Kidney (tissue), 14 donors: Measurements from ENCODE around the gene CAMK1D. TPM values are rescaled to one million over a fixed set of nuclear protein-coding genes. Genes with fewer than 3 reads are reported as not detected.

Experiments used
- DNase-seq, 5 donors: peaks; one replicate each; pipeline ENCODE4 v3.0.0-alpha.2; 2013 to 2020
- FAIRE-seq: peaks from 2 replicates; lab custom pipeline; 2012; peaks lifted over from hg19 to GRCh38; lab: Jason Lieb, UNC
- H3K27ac ChIP-seq, 2 donors: one replicate each; pipeline ENCODE4 v1.7.0; 2013; ENCODE audit warnings: low read depth in 2 of 2, low read length in 2 of 2, inconsistent platforms in 1 of 2
- H3K27me3 ChIP-seq: one replicate; pipeline ENCODE4 v1.7.1; 2013; ENCODE audit warnings: low read length, inconsistent platforms; ENCODE audit not compliant: control insufficient read depth, insufficient read depth
- H3K36me3 ChIP-seq, 3 donors: one replicate each; pipeline versions ENCODE4 v1.7.0 to v1.7.1; 2013; ENCODE audit warnings: low read length in 3 of 3, control low read depth in 1 of 3, inconsistent platforms in 1 of 3; ENCODE audit not compliant: insufficient read depth in 3 of 3, control insufficient read depth in 2 of 3
- H3K4me1 ChIP-seq, 3 donors: one replicate each; pipeline versions ENCODE4 v1.7.0 to v1.7.1; 2013; ENCODE audit warnings: low read length in 3 of 3, inconsistent platforms in 1 of 3, low read depth in 1 of 3; ENCODE audit not compliant: control insufficient read depth in 2 of 3, insufficient read depth in 2 of 3
- H3K4me3 ChIP-seq, 3 donors: one replicate each; pipeline versions ENCODE4 v1.7.0 to v1.8.1; 2013; ENCODE audit warnings: low read length in 3 of 3, control low read depth in 1 of 3, inconsistent platforms in 1 of 3
- H3K9ac ChIP-seq, 3 donors: one replicate each; pipeline versions ENCODE4 v1.7.0 to v1.7.1; 2013; ENCODE audit warnings: low read length in 3 of 3, control low read depth in 1 of 3, inconsistent platforms in 1 of 3
- H3K9me3 ChIP-seq, 3 donors: one replicate each; pipeline versions ENCODE4 v1.7.0 to v1.7.1; 2013; ENCODE audit warnings: low read length in 3 of 3, control low read depth in 1 of 3, inconsistent platforms in 1 of 3; ENCODE audit not compliant: control insufficient read depth in 2 of 3, insufficient read depth in 1 of 3
- intact Hi-C: fragments of 100-400 bp; cut with DNase I; formaldehyde crosslinking; loops from one replicate; pipeline ENCODE4 v1.11.1; 2022
- polyA plus RNA-seq: library from polyadenylated mRNA; stranded (reverse); fragments of 350-450 nt; fragmentation: Illumina TruSeq; extraction: RNeasy Lipid Tissue Mini Kit (QIAGEN cat#74804); gene quantifications from one replicate; pipeline ENCODE4 v1.2.3, GENCODE V29; 2014; ENCODE audit warnings: low read depth, low replicate concordance; ENCODE audit not compliant: insufficient read depth
- total RNA-seq: library from RNA; stranded (reverse); fragmentation: NEBNext Ultra II Directional; extraction: Animal tissue kit (Norgen Biotek cat#: 25700); gene quantifications from one replicate; pipeline ENCODE4 v1.2.1, GENCODE V29; 2021
- TF ChIP-seq, protein P1 (sequence below): IDR thresholded peaks from 3 replicates; pipeline ENCODE4 v1.5.1; 2012; ENCODE audit warnings: mild to moderate bottlenecking, moderate library complexity, borderline replicate concordance; ENCODE audit not compliant: insufficient read depth; ENCODE audit errors: extremely low read depth
- donor health status: control.
- donor health status: control.
- donor health status: control.
- donor health status: control.
- donor health status: control.
- donor health status: DM: yes; HTN: yes; CAD: no.
- donor health status: Normal renal cell carcinoma (clear cell type).

Gene CAMK1D
- total and polyA plus RNA-seq, 2 donors from 2014 or later, result 1.1 to 13.7 TPM

DNA sequence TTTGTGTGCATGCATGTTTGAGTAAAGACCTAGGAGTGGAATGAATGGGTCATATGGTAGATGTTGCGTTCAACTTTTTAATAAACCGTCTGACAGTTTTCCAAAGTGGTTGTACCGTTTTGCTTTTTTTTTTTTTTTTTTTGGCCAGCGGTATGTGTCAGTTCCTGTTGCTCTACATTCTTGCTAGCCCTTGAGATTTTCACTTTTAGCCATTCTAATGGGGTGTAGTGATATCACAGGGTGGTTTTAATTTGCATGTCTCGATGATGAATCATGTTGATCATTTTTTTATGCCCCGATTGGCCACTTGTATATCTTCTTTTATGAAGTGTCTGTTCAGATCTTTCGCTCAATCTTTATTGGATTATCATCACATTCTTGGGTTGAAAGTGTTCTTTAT is 320.7 kb downstream of the CAMK1D start:
- Histone ChIP-seq H3K9ac (no peak overlapping the region), H3K27me3 (no peaks in the 10 kb centered on the region), H3K4me3 (no peak overlapping the region), H3K4me1 (no peaks in the 10 kb centered on the region), H3K36me3 (no peaks in the 10 kb centered on the region), H3K9me3 (no peaks in the 10 kb centered on the region), H3K27ac (no peak overlapping the region)
- TF ChIP-seq, protein P1, sequence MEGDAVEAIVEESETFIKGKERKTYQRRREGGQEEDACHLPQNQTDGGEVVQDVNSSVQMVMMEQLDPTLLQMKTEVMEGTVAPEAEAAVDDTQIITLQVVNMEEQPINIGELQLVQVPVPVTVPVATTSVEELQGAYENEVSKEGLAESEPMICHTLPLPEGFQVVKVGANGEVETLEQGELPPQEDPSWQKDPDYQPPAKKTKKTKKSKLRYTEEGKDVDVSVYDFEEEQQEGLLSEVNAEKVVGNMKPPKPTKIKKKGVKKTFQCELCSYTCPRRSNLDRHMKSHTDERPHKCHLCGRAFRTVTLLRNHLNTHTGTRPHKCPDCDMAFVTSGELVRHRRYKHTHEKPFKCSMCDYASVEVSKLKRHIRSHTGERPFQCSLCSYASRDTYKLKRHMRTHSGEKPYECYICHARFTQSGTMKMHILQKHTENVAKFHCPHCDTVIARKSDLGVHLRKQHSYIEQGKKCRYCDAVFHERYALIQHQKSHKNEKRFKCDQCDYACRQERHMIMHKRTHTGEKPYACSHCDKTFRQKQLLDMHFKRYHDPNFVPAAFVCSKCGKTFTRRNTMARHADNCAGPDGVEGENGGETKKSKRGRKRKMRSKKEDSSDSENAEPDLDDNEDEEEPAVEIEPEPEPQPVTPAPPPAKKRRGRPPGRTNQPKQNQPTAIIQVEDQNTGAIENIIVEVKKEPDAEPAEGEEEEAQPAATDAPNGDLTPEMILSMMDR, result no peak
- DNase-seq (no peak), FAIRE-seq (no peak)
- intact Hi-C loops, result no loop called here

- Histone ChIP-seq H3K27me3 (no peaks in the 10 kb centered on the region), H3K9ac (no peak overlapping the region), H3K4me1 (no peaks in the 10 kb centered on the region), H3K9me3 (no peaks in the 10 kb centered on the region), H3K27ac (no peak overlapping the region), H3K36me3 (no peaks in the 10 kb centered on the region), H3K4me3 (no peak overlapping the region)
- intact Hi-C loops, result no loop called here
- DNase-seq (no peak), FAIRE-seq (no peak)
- TF ChIP-seq, protein P1, result no peak
These were observed 325.8 kb downstream of the CAMK1D start for GRCh38 chr10:12675186-12675585.

DNA sequence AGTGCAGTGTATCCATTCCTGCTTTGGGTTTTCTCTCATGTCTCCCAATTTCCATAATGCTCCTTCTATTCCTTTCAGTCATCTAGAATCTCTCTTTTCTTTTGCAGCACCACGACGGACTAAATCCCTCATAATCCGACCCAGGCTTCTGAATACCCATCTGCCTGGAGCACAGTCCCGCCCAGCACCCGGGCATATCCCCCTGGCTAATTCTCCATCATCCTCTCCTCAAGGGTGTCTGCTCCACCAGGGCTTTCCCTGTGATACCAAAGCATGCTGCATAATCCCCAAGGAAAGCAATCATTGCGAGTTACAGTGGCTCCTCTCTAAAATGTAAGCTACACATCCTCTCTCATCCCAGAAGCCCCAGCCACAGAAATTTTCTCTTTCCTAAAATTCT is 330.3 kb downstream of the CAMK1D start:
- intact Hi-C loops, result no loop called here
- Histone ChIP-seq H3K27me3 (no peaks in the 10 kb centered on the region), H3K9ac (no peak overlapping the region), H3K4me3 (no peak overlapping the region), H3K4me1 (no peaks in the 10 kb centered on the region), H3K9me3 (no peaks in the 10 kb centered on the region), H3K36me3 (no peaks in the 10 kb centered on the region), H3K27ac (no peak overlapping the region)
- FAIRE-seq (no peak), DNase-seq (no peak)
- TF ChIP-seq, protein P1, result no peak

GRCh38 chr10:12681252-12681651 is 331.9 kb downstream of the CAMK1D start:
- FAIRE-seq (no peak), DNase-seq (no peak)
- Histone ChIP-seq H3K27ac (no peak overlapping the region), H3K9me3 (no peaks in the 10 kb centered on the region), H3K4me3 (no peak overlapping the region), H3K4me1 (no peaks in the 10 kb centered on the region), H3K27me3 (no peaks in the 10 kb centered on the region), H3K9ac (no peak overlapping the region), H3K36me3 (no peaks in the 10 kb centered on the region)
- TF ChIP-seq, protein P1, result no peak
- intact Hi-C loops, result no loop called here
